Psoas muscle (tissue), 8 donors: ENCODE results near the gene SYNPO2. TPM values are rescaled to one million over a fixed set of nuclear protein-coding genes. Genes with fewer than 3 reads are reported as not detected.

Source experiments
- ATAC-seq, 4 donors: fragments of 200-7000 bp; cut with Tn5 transposase; one replicate each; pipeline ENCODE4 v1.9.1; 2020; ENCODE audit warnings: moderate library complexity in 3 of 4, mild to moderate bottlenecking in 2 of 4
- DNase-seq, 2 donors: peaks; one replicate each; pipeline ENCODE4 v3.0.0-alpha.2; 2020
- H3K27ac ChIP-seq: fragments of 200-600 bp; one replicate; pipeline ENCODE4 v1.8.0; 2022
- H3K27me3 ChIP-seq, 3 donors: fragments of 200-600 bp in 1 of 3; one replicate each; pipeline versions ENCODE4 v1.6.1 to v1.8.0; 2013 to 2022; ENCODE audit warnings: low read length in 2 of 3, mild to moderate bottlenecking in 2 of 3, moderate library complexity in 1 of 3; ENCODE audit not compliant: insufficient read depth in 3 of 3
- H3K36me3 ChIP-seq, 2 donors: fragments of 200-600 bp in 1 of 2; one replicate each; pipeline versions ENCODE4 v1.6.1 to v1.8.0; 2013 to 2022; ENCODE audit warnings: low read depth in 1 of 2, mild to moderate bottlenecking in 1 of 2, moderate library complexity in 1 of 2; ENCODE audit not compliant: insufficient read depth in 1 of 2
- H3K4me1 ChIP-seq: fragments of 200-600 bp; one replicate; pipeline ENCODE4 v1.8.0; 2022
- H3K4me3 ChIP-seq: fragments of 200-600 bp; one replicate; pipeline ENCODE4 v1.8.0; 2022; ENCODE audit warnings: mild to moderate bottlenecking
- H3K9me3 ChIP-seq: fragments of 200-600 bp; one replicate; pipeline ENCODE4 v1.8.0; 2022
- WGBS, 3 donors: extraction: QIAGEN DNeasy Blood & Tissue Kit; methylation state at CpG; one replicate each; pipeline versions ENCODE4 v1.1.6 to v1.1.7; 2013; 5-methylcytosine and 5-hydroxymethylcytosine counted together
- intact Hi-C, 2 donors: fragments of 100-400 bp; cut with DNase I; formaldehyde crosslinking; loops; one replicate each; pipeline versions ENCODE4 v1.11.0 to v1.14.2; 2022
- polyA plus RNA-seq, 3 donors: library from polyadenylated mRNA; stranded (reverse); fragments of 200-250 nt; gene quantifications; one replicate each; pipeline ENCODE4 v1.2.3, GENCODE V29; 2013
- total RNA-seq, 4 donors: library from RNA; stranded (reverse); fragmentation: NEBNext Ultra II Directional in 2 of 4; extraction: Animal tissue kit (Norgen Biotek cat#: 25700) in 2 of 4; gene quantifications; one replicate each; pipeline versions ENCODE4 v1.2.1 to v1.2.4, GENCODE V29; 2021 to 2023
- TF ChIP-seq, protein P1 (sequence below): fragments of 200-600 bp; IDR thresholded peaks from one replicate; pipeline ENCODE4 v1.8.0; 2022; ENCODE audit warnings: antibody characterized with exemption
- donor health status: healthy with polysubstance abuse.
- donor health status: DM: no; HTN: no; CAD: no; lungs with moderate emphysema.
- donor health status: Bipolar disorder and iron deficiency.
- donor health status: healthy.
- donor health status: DM: yes; HTN: yes; CAD: no.
- donor health status: DM: no; HTN: no; CAD: no.
- donor health status: DM: no; HTN: no; CAD: no.
- donor health status: DM: yes; HTN: yes; CAD: no.

Gene SYNPO2
- total and polyA plus RNA-seq, 7 donors = 35.7 to 2,858 (median 1,548) TPM

DNA sequence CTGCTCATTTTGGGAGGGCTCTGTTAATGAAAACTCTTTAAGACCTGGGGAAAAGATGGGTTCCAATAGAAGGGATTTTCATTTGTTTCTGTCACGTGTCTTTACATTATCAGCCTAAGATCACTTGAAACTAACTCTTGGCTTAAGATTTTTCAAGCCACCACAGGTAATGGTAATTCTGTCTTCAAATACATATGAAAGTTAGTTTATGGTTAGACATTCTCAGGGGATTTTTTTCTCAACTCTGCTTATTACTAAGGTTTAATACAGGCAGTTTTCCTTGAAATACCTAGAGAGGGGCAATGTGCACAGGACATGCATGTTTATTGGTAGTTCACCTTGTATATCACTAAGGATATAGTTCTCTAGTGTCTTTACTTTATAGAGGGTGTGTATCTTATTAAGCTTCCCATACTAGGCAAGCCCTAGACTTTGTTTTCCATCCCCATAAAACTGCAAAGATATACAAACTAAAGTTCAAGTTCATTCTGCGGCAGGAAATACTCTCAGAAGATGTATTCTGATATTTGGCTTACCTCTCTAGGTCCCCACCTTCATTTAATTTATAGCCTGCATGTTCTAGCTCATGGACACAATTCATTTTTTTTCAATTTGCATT, 208.7 kb downstream of the SYNPO2 start:
- no peak for ATAC-seq
- no peaks in the 10 kb centered on the region for H3K9me3 ChIP-seq

GRCh38 chr4:119098306-119098705, 209.7 kb downstream of the SYNPO2 start:
- Histone ChIP-seq H3K9me3 (no peaks in the 10 kb centered on the region), H3K27me3 (no peaks in the 10 kb centered on the region), H3K27ac (peak overlapping the region; percentile 57), H3K36me3 (no peaks in the 10 kb centered on the region), H3K4me3 (no peak overlapping the region), H3K4me1 (peaks cover 25% of the 10 kb centered on the region)
- TF ChIP-seq, protein P1, sequence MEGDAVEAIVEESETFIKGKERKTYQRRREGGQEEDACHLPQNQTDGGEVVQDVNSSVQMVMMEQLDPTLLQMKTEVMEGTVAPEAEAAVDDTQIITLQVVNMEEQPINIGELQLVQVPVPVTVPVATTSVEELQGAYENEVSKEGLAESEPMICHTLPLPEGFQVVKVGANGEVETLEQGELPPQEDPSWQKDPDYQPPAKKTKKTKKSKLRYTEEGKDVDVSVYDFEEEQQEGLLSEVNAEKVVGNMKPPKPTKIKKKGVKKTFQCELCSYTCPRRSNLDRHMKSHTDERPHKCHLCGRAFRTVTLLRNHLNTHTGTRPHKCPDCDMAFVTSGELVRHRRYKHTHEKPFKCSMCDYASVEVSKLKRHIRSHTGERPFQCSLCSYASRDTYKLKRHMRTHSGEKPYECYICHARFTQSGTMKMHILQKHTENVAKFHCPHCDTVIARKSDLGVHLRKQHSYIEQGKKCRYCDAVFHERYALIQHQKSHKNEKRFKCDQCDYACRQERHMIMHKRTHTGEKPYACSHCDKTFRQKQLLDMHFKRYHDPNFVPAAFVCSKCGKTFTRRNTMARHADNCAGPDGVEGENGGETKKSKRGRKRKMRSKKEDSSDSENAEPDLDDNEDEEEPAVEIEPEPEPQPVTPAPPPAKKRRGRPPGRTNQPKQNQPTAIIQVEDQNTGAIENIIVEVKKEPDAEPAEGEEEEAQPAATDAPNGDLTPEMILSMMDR = no peak
- DNase-seq (no peak), ATAC-seq (peak; percentile 38 to 69 (median 56))
- WGBS, 3 donors = 59 to 72% (median 68%) methylated on average over 1 of the region's 1 CpG
- intact Hi-C loops = loop anchor here in 1 of 2 donors (1.0 to 5.0 kb wide), 2 partner anchors 50 to 184 kb away; no protein-coding TSS in a partner anchor

More for the DNA sequence above, 208.7 kb downstream of the SYNPO2 start:
- TF ChIP-seq, protein P1 = no peak
- WGBS, 3 donors = 90 to 96% (median 94%) methylated on average over 2 of the region's 2 CpGs
- intact Hi-C loops = loop anchor here in 1 of 2 donors (5.0 kb wide), 1 partner anchor 185 kb away; no protein-coding TSS in a partner anchor
- DNase-seq = no peak
- no peak overlapping the region for H3K4me3 ChIP-seq
- peaks cover 21% of the 10 kb centered on the region for H3K4me1 ChIP-seq
- H3K27me3 ChIP-seq = no peaks in the 10 kb centered on the region
- H3K27ac ChIP-seq = peak overlapping the region; percentile 57
- H3K36me3 ChIP-seq = no peaks in the 10 kb centered on the region

GRCh38 chr4:119099227-119099810, 210.7 kb downstream of the SYNPO2 start:
- H3K4me1 ChIP-seq = peaks cover 33% of the 10 kb centered on the region
- no peaks in the 10 kb centered on the region for H3K9me3 ChIP-seq
- H3K27ac ChIP-seq = peak overlapping the region; percentile 57
- no peaks in the 10 kb centered on the region for H3K36me3 ChIP-seq
- no peak overlapping the region for H3K4me3 ChIP-seq
- TF ChIP-seq, protein P1 = no peak
- no peak for DNase-seq
- peak; percentile 26 to 77 (median 58) for ATAC-seq
- WGBS, 3 donors = 0 to 10% (median 9%) methylated on average over 1 of the region's 1 CpG
- intact Hi-C loops = loop anchor here in 1 of 2 donors (5.0 kb wide), 1 partner anchor 183 kb away; no protein-coding TSS in a partner anchor
- H3K27me3 ChIP-seq = no peaks in the 10 kb centered on the region

DNA sequence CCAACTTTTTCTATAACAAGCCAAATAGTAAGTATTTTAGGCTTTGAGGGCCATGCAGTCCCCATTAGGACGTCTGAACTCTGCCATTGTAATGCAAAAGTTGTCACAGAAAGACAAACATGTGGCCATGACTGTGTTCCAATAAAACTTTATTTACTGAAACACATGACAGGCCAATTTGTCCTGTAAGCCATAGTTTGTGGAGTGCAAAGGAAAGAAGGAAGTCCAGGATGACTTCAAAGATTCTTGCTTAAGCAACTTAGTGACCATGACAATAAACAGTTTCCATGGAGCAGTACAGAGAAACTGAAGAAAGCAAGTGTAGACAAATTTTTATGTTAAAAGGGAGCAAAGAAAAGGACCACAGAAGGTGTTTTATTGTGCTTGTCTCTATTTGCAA, 212.0 kb downstream of the SYNPO2 start:
- Histone ChIP-seq H3K27ac (peak overlapping the region; percentile 57), H3K4me3 (no peak overlapping the region), H3K4me1 (peaks cover 45% of the 10 kb centered on the region), H3K36me3 (no peaks in the 10 kb centered on the region), H3K9me3 (no peaks in the 10 kb centered on the region), H3K27me3 (no peaks in the 10 kb centered on the region)
- ATAC-seq = no peak
- intact Hi-C loops = no loop called here
- TF ChIP-seq, protein P1 = no peak
- DNase-seq = no peak
- WGBS, 3 donors = 36 to 73% (median 63%) methylated on average over 1 of the region's 1 CpG
